HG03469 (cell line): Measurements from ENCODE around the gene THBS1.

ENCODE experiments used
- ATAC-seq: cut with Tn5 transposase; IDR thresholded peaks from one replicate; pipeline ENCODE4 v1.9.1; 2021; ENCODE audit warnings: mild to moderate bottlenecking, moderate library complexity, moderate number of reproducible peaks; ENCODE audit not compliant: unreplicated experiment

THBS1 gene

DNA sequence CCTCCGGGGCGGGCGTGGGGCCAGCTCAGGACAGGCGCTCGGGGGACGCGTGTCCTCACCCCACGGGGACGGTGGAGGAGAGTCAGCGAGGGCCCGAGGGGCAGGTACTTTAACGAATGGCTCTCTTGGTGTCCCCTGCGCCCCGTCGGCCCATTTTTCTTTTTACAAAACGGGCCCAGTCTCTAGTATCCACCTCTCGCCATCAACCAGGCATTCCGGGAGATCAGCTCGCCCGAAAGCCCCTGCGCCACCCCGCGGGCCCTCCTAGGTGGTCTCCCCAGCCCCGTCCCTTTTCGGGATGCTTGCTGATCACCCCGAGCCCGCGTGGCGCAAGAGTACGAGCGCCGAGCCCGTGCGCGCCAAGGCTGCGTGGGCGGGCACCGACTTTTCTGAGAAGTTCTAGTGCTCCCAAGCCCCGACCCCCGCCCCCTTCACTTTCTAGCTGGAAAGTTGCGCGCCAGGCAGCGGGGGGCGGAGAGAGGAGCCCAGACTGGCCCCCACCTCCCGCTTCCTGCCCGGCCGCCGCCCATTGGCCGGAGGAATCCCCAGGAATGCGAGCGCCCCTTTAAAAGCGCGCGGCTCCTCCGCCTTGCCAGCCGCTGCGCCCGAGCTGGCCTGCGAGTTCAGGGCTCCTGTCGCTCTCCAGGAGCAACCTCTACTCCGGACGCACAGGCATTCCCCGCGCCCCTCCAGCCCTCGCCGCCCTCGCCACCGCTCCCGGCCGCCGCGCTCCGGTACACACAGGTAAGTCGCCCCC, at the start of gene THBS1:
Gene THBS1 (plus strand): TSS at position 595 of the 757 bp plus-strand sequence. CDS start 779 bp downstream, outside the sequence.
- no peak for ATAC-seq

DNA sequence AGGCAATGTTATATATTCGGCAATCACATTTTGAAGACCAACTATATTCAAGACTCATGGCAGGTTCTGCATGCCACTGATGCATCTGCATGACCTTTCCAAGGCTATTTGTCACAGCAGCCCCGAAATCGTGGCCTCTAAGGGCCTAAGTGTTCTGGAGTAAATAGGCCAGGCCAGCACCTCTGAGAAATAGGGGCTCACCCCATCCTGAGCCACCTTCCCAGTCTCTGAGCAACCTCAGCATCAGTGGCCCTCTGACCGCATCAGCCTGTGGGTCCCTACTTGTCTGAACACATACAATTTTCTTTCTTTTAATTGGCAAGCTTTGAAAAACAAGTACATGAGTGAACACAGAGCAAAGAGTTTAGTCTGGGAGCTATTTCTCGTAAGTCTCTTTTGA, 45.9 kb upstream of the THBS1 start:
- ATAC-seq = no peak

DNA sequence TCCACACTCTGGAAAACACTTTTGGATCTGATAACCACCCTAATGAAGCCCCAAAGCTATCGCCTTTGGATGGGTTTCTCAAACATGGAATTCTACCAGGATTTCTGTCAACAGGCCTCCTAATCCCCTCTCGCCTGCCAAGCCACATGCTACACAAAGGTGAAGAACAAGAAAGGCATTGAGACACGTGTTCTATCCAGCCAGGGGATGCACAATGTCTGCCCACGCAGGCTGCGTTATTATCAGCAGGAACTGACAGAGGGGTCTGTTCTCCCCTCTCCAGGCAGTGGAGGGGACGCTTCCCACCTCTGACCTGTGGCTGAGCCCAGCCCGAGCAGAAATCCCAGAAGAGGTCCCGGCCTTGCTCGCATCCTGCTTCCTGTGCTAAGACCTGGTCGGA, 45.4 kb upstream of the THBS1 start:
- no peak for ATAC-seq

DNA sequence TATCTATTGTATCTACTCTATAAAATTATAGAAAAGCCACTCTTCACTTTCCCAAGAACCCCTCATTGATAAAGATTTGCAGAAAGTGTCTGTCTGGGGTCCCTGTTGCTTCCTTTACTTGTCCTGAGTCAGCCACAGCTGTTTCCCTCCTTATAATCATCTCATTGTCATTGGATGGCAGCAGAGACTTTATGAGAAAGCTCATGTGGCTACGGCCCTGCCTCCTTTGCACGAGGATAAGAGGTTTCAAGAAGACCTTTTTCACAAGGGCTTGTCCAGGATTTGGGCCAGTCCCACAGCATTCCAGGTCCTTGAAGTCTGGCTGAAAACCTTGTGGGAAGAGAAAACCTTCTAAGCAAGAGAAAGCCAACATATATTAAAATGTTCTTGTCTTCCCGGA, 41.9 kb upstream of the THBS1 start:
- no peak for ATAC-seq

DNA sequence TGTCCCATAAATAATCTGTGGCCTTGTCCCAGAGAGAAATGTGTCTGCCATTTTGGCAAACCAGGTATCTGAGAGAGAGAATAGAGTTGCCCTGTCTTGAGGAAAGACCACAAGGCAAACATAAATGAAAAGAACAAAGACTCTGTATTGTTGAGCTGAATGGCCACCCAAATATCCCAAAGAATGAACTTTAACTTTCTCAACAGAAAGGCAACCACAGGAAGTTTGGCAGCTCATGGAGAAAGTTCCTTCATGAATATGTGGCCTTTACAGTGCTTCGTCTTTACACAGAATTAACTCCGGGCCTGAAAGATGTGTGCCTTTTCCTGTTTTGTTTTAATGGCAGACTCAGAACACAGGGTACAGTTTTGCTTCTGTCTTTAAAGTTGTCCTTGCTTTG, 41.4 kb upstream of the THBS1 start:
- no peak for ATAC-seq

DNA sequence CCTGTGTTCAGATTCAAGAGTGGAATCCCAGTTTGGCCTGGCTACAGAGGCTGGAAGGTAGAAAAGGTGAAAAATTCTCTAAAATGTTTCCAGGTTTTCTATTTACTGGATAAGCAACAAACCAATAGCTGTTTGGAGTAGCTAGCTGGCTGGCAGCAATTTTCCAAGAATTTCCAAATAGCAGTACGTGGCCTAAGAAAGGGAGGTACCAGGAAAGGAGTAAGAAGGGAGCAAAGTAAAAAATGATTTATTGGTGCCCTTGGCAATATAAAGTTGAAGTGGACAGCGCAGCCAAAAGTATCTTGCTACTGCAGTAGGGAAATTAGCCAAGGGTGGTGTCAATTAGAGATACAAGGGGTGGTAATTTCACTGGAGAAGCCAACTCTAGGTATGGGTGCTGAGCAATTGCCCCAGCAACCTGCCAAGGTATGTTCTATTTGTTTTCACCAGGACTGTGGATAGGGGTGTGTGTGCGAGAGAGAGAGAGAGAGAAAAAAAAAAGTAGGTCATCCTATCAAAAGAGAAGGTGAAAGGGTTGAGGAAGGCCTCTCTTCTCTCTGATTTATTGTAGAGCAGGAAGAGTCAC, 40.8 kb upstream of the THBS1 start:
- ATAC-seq = no peak

DNA sequence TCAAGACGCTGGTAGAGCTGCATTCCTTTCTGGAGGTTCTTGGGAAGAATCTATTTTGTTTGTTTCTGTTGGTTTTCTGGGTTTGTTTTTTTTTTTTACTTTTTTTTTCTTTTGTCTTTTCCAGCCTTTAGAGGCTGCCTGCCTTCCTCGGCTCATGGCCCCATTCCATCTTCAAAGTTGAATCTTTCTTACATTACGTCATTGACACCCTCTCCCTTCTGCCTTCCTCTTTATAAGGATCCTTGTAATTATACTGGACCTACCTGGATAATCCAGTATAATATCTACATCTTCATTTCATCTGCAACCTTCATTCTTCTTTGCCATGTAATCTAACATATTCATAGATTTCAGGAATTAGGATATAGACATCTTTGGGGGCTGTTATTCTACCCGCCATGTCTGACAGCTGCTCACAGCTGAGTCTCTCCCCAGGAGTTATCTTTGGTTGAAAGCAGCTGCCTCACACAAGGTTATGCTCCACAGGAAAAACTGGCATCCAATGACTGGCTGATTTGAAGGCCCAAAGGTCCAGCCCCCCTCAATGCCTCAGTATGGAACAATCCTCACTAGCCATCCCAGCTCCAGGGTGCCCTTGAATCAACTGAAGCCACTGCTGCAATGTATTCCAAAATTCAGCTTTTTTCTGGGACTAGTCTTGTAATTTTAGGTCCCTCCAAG, 38.4 kb upstream of the THBS1 start:
- no peak for ATAC-seq

DNA sequence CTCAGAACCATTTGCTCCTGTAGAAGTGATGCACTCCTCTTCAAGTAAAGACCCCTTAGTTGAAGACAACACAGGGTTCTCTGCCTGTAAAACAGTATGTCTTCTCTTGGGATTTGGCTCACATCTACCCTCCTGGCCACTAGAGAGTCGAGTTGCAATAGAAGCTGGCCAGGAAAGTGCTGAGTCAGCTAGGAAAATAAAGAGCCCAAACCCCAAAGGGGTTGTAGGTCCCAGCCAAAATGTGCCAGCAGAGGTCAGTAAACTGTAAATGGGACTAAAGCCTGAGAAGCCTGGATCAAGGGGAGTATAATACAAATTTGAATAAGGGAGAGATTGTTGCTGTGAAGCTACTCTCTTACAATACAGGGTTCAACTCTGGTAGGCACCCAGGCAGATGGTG, 37.2 kb upstream of the THBS1 start:
- no peak for ATAC-seq

DNA sequence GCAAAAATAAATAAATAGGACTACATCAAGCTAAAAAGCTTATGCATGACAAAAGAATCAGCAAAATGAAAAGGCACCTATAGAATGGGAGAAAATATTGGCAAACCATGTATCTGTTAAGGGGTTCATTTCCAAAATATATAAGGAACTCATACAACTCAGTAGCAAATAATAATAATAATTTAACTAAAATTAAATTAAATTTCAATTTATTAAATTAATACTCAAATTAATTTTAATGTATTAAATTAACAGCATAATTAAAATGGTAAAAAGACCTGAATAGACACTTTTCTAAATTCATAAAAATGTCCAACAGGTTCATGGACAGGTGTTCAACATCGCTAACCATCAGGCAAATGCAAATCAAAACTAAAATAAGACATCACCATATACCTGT, 34.0 kb upstream of the THBS1 start:
- ATAC-seq = no peak

DNA sequence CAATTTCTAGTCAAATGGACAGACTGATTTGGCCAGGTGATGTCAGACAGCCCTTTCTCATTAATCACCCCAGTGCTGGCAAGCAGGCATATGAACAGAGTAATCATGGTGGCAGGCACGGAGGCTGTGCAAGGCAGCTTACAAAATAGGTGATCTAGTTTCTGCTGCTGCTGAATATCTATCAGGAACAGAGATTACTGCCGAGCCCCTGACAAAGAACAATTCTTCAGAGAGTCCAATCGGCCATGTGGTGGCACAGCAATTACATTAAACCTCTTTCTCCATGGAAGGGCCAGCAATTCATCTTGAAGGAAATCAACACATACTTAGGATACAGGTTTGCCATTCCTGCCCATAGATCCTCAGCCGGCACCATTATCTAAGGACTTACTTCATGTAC, 32.3 kb upstream of the THBS1 start:
- no peak for ATAC-seq

DNA sequence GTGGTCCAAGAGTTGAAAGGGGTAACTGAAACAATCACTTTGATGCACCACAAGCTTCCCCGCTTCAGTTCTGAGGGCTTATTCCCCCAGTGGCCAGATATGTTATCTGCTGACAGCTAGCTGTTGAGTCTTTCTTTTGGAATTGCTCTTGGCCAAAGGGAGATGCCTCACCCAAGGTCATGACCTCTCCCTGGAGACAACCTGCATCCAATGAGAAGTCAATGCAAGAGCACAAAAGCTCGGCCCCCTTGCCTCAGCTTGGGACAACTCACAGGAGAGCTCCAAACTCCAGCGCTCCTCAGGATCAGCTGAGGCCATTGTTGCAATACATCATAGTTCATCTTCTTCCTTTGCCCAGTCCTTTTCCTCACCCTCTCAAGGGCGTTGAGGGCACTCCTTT, 31.0 kb upstream of the THBS1 start:
- no peak for ATAC-seq

DNA sequence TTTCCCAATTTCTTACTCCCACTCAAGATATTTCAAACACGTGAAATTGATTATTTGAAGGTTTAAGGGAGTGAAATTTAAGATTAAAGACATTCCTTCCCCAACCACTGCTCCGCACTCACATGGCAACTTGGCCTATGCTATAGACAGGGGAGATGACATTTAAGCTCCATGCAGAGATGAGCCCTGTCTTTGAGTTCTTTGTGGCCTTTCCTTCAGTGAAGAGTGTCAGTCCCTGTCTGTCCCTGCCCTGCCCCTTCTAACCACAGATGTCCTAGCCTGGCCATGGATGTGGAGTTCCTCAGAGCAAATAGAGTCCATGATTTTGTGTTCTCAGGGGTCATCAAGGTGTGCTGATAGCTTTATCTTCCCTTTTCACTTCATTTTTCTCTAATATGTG, 29.4 kb upstream of the THBS1 start:
- ATAC-seq = no peak

DNA sequence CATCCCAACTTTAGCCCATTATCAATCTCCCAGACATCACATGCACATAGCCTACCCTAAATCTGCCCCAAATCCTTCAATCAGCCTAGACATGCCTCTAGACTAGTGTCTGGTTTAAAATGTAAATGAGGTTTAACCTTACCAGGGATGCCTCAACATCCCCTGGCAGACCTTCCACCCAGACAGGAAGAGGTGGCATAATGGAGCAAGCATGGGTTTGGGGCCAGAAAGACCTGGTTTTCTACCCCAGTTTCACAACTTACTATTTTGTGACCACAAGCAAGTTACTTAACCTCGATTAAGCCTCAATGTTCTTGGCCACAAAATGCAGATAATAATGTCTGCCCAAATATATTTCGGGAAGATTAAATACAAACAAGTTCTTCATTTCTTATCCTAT, 28.3 kb upstream of the THBS1 start:
- ATAC-seq = no peak

DNA sequence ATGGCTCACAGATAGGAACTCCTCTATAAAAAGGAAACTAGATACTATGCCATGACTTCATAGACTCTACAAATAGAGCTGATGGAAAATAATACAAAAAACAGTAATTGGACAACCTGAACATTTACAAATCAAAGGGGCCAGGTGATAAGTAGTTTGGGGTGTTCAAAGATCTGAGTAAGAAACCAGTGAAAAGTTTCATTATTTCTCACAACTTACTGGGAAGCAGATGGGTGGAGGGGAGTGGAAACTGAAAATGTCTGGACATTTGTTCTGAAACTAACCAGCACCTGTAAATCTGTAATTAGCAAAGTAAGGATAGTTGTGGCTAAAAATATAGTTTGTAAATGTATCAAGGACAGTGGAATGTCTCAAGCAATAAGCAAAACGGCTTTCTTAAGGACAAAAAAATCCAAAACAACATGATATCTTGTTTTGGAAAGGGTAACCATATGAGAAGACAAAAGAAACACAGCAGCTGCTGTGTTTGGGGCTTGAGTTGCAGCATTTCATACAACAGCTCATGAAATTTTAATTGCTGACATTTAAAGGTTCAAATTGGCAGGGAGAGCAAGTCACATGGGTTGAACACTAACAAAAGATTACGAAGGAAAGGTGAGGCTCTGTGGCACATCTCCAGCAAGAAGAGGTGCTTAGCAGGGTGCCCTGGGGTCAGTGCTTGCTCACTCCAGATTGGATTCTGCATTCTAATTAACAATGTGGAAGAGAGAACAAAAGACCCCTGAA, 26.8 kb upstream of the THBS1 start:
- ATAC-seq = no peak

DNA sequence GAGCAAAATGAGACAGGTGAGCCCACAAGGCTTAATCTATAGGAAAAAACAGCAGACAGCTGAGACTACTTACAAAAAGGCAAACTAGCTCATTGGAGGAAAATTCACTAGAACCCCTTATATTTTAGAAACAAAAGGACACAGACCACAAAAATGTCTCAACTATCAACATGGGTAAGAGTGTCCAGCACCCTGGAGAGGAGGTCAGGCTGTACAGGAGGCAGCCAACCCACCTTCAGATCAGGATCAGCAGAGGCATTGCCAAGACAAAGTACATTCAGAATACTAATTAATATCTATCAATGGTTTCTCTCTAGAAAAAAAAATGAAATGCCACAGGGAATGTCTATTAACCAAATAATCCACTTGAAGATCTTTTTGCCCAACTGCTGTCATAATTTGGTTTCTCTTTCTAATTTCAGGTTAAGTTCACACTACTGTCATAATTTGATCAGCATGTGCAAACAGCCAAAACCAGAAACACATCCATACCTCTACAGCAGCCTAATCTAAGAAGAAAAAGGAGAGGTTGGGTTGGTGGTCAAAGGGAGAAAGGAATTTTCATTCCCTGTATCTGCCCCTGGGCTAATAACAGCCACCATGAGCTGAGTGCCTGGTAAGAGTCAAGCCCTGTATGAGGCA, 26.0 kb upstream of the THBS1 start:
- ATAC-seq = no peak

DNA sequence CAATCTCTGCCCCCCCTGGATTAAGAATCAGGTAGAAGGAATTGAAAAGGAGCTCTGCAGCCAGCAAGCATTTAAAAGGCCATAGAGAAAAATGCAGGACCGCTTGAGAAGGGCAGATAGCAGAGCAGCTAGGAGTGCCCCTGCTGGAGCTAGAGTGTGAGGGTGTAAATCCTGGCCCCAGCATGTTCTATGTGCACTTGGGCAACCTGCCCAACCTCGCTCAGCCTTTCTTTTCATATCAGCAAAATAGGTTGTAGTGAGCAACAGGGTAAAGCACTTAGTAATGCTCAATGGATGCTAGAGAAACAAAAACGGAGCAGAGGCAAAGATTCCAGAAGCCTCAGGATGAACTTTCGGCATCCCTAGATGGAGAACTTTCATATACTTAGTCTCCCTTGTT, 25.0 kb upstream of the THBS1 start:
- ATAC-seq = no peak

DNA sequence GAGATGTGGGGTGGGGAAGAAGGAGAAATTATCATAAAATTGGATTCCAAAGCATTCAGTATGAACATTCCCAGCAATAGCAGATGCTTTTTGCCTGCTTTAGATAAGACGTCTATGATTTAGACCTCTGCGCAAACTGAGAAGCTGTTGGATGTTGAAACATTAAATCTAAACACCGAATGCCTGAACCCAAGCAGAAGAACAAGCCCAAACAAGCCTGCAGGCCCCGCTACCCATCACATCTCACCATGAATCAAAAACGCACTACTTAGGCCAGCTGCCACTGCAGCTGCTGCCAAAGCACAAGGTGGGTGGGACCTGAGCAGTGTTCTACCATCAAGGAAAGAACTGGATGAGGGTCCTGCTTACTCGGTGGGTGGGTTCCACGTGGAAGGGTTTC, 24.4 kb upstream of the THBS1 start:
- no peak for ATAC-seq

DNA sequence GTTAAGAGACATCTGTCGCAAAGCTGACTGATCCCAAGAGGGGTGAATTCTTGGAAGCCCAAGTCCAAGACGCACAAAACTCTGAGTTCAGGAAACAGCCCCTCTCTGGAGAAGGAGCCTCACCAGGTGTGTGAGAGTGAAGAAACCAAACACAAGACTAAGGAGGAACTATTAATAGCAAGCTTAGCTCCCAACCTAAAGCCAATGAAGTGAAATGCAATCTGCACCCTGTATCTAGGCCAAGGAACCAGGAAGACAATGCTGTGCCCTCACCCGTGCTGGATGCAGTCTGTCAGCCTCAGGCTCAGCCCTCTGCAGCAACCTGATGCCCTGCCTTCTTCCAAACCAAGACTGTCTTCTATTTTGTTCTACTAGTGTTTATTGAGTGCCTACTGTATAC, 22.5 kb upstream of the THBS1 start:
- ATAC-seq = no peak

DNA sequence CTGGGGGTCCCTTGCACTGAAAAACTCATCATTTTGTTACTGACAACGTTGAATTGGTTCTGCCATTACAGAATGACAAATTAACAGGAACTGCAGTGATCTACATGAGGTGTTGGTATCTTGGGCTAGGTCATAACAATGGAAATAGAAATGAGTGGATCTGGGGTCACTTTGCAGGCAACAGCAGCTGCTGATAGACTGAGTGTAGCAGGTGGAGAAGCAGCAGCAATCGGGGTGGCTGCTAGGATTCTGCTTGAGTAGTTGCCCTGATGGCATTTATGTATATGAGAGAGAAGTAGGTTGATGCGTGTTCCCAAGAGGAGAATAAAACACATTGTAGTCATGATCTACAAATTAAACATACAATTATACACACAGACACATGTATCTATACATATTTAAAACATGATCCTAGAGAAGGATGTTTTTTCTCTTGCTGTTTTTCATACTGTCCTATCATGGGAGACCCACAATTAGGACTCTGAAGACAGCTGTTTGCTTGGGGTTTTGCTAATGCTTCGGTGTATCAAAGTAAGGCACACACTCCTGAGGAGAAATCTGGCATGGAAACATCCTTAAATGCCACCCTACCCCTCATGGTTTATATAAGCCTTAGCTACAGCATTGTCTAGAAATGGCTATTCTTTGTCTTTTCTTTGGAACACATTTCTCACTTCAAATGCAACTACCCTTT, 15.8 kb upstream of the THBS1 start:
- no peak for ATAC-seq

DNA sequence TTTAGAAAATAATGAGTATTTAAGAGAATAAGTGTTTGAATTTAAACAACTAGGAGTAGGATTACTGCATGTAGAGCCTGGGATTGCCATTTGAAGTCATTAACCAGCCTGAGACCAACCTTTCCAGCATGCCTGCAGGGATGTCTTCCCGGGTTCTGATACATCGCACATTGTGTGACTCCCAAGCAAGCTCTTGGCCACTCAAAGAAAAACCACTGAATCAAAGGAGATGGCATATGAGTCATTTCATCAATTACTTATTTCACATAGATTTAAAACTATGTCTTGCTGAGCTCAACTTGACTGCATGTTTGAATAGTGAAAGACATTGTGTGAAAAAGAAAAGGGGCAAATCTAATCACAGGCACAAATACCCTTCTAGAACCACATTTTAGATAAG, 15.0 kb upstream of the THBS1 start:
- no peak for ATAC-seq

DNA sequence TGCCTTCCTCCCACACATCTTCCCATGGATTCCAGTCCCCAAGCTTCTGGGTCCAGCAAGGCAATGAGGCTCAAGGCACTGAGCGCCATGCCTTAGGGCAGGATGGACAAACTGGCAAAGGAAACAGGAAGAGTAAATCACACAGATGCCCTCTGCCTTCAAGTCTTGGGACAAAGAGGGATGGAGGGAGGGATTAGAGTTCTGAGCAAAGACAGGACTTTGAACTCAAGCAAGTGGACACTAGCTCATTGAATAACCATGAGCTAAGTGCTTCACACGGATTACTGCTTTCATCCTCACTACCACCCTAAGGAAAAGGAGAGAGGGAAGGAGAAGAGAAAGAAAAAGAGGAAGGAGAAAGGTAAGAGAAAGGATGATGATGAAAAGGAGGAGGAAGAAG, 7.6 kb upstream of the THBS1 start:
- ATAC-seq = no peak
